PC-9 (cell line): ENCODE results near the gene NEK4. TPM values are rescaled to one million over a fixed set of nuclear protein-coding genes. Genes with fewer than 3 reads are reported as not detected.

Source experiments
- BruUV-seq: library from RNA; stranded (reverse); fragments of 400-500 nt; replicated peaks from 2 replicates; lab custom pipeline; 2021; lab: Mats Ljungman, UMichigan
- CTCF ChIA-PET: fragments of 300-600 bp; sonication (Branson Sonifier 250); formaldehyde crosslinking; loops from one replicate; lab custom pipeline; 2022; ENCODE audit warnings: antibody characterized with exemption; lab: Charles Lee
- POLR2A ChIA-PET: fragments of 300-600 bp; sonication (Branson Sonifier 250); formaldehyde crosslinking; loops from one replicate; lab custom pipeline; 2022; ENCODE audit warnings: antibody characterized with exemption; ENCODE audit not compliant: unreplicated experiment; lab: Charles Lee
- DNase-seq, 2 experiments: peaks; one replicate each; pipeline versions ENCODE4 v3.0.0 to v3.0.0-alpha.2; 2015 to 2022; ENCODE audit warnings: mixed read lengths in 1 of 2
- H2AFZ ChIP-seq: fragments of 200-600 bp; sonication (generic); 2 replicates; pipeline ENCODE4 v1.8.1; 2017; ENCODE audit warnings: antibody characterized with exemption
- H3F3A ChIP-seq: fragments of 200-600 bp; sonication (generic); 2 replicates; pipeline ENCODE4 v1.8.1; 2017; ENCODE audit warnings: antibody characterized with exemption, mild to moderate bottlenecking, low read depth; ENCODE audit not compliant: insufficient read depth
- H3K27ac ChIP-seq: fragments of 200-600 bp; sonication (generic); 2 replicates; pipeline ENCODE4 v1.6.1; 2016; ENCODE audit warnings: mixed run types
- H3K27me3 ChIP-seq: fragments of 200-600 bp; sonication (generic); 2 replicates; pipeline ENCODE4 v1.6.1; 2016; ENCODE audit warnings: low read depth, mixed run types; ENCODE audit not compliant: insufficient read depth
- H3K36me3 ChIP-seq: fragments of 200-600 bp; sonication (generic); 2 replicates; pipeline ENCODE4 v1.6.1; 2016; ENCODE audit warnings: low read depth, mixed run types
- H3K4me1 ChIP-seq: fragments of 200-600 bp; sonication (generic); replicated peaks from 2 replicates; pipeline ENCODE4 v1.6.1; 2016; ENCODE audit warnings: mixed run types; ENCODE audit not compliant: insufficient read depth
- H3K4me2 ChIP-seq: fragments of 200-600 bp; sonication (generic); 2 replicates; pipeline ENCODE4 v1.6.1; 2017; ENCODE audit warnings: mixed run types
- H3K4me3 ChIP-seq: fragments of 200-600 bp; sonication (generic); 2 replicates; pipeline ENCODE4 v1.6.1; 2016; ENCODE audit warnings: mixed run types
- H3K79me2 ChIP-seq: fragments of 200-600 bp; sonication (generic); 2 replicates; pipeline ENCODE4 v1.6.1; 2017; ENCODE audit warnings: low read depth, mixed run types
- H3K9me2 ChIP-seq: fragments of 200-600 bp; sonication (generic); 2 replicates; pipeline ENCODE4 v1.8.1; 2017; ENCODE audit warnings: mild to moderate bottlenecking; ENCODE audit not compliant: insufficient read depth
- H3K9me3 ChIP-seq: fragments of 200-600 bp; sonication (generic); 2 replicates; pipeline ENCODE4 v1.8.1; 2016; ENCODE audit warnings: low read depth; ENCODE audit not compliant: insufficient read depth
- H4K20me1 ChIP-seq: fragments of 200-600 bp; sonication (generic); 2 replicates; pipeline ENCODE4 v1.8.1; 2017; ENCODE audit not compliant: insufficient read depth
- CTCF ChIP-seq: fragments of 200-600 bp; sonication (generic); conservative IDR thresholded peaks from 2 replicates; pipeline ENCODE4 v1.6.1; 2017; ENCODE audit warnings: mixed run types, antibody characterized with exemption, mild to moderate bottlenecking, moderate library complexity
- EZH2 ChIP-seq: fragments of 200-600 bp; sonication (generic); IDR thresholded peaks from 2 replicates; pipeline ENCODE4 v1.8.0; 2017; ENCODE audit warnings: antibody characterized with exemption, low read depth
- intact Hi-C: fragments of 100-400 bp; cut with micrococcal nuclease; formaldehyde crosslinking; loops from one replicate; pipeline ENCODE4 v1.10.0; 2022; ENCODE audit not compliant: unreplicated experiment
- total RNA-seq: library from RNA; stranded (reverse); gene quantifications from 2 replicates; pipeline ENCODE4 v1.2.3, GENCODE V29; 2021

The NEK4 gene
- total RNA-seq, 1 experiment from 2014 or later: 36.5 TPM

GRCh38 chr3:52671676-52672075 is 99.1 kb downstream of the NEK4 start:
- no TSS peak for BruUV-seq
- H3K36me3 ChIP-seq: peaks cover 15% of the 10 kb centered on the region
- H3K4me3 ChIP-seq: no peak overlapping the region
- H3K4me1 ChIP-seq: peaks cover 31% of the 10 kb centered on the region
- H3K27ac ChIP-seq: peak overlapping the region; percentile 70
- ChIA-PET POLR2A (interaction anchor here (1.3 kb wide), 1 partner anchor 136 kb away, joined by 8 read pairs; the partner anchor contains the start of gene UQCC5), CTCF (no interaction called here)
- H3K4me2 ChIP-seq: peak overlapping the region; percentile 66
- H4K20me1 ChIP-seq: no peaks in the 10 kb centered on the region
- H3K27me3 ChIP-seq: no peaks in the 10 kb centered on the region
- no peak for DNase-seq
- intact Hi-C loops: loop anchor here (2.0 kb wide), 1 partner anchor 145 kb away; no protein-coding TSS in a partner anchor
- no peaks in the 10 kb centered on the region; the same call in 1 of the 2 replicates for H3K9me2 ChIP-seq
- H2AFZ ChIP-seq: no peak overlapping the region
- TF ChIP-seq EZH2 (no peak), CTCF (no peak)
- H3K9me3 ChIP-seq: no peaks in the 10 kb centered on the region
- peaks cover 7% of the 10 kb centered on the region; the same call in 1 of the 2 replicates for H3K79me2 ChIP-seq
- peaks cover 23% of the 10 kb centered on the region for H3F3A ChIP-seq

GRCh38 chr3:52670621-52671521 is 99.9 kb downstream of the NEK4 start:
- intact Hi-C loops: loop anchor here (1.0 to 2.0 kb wide), 2 partner anchors 144 to 221 kb away; no protein-coding TSS in a partner anchor
- peaks cover 31% of the 10 kb centered on the region for H3K4me1 ChIP-seq
- ChIA-PET POLR2A (interaction anchor here (0.5 to 1.3 kb wide), 6 partner anchors 15 to 673 kb away, joined by 3 to 17 read pairs (median 6); partner anchors contain the start of genes GNL3, PBRM1 and UQCC5), CTCF (interaction anchor here (0.6 to 0.9 kb wide), 3 partner anchors 217 to 259 kb away, joined by 3 to 4 read pairs (median 3); partner anchors contain the start of gene TNNC1)
- H3F3A ChIP-seq: peaks cover 23% of the 10 kb centered on the region
- no TSS peak for BruUV-seq
- H2AFZ ChIP-seq: no peak overlapping the region
- peak; percentile 77 to 98 for DNase-seq
- peak overlapping the region; percentile 67 for H3K4me2 ChIP-seq
- H3K9me2 ChIP-seq: no peaks in the 10 kb centered on the region; the same call in 1 of the 2 replicates
- TF ChIP-seq EZH2: no peak
- TF ChIP-seq CTCF: no peak
- peak overlapping the region; percentile 70 for H3K27ac ChIP-seq
- H3K4me3 ChIP-seq: peak overlapping the region; percentile 26; the same call in 1 of the 2 replicates
- H4K20me1 ChIP-seq: no peaks in the 10 kb centered on the region
- H3K79me2 ChIP-seq: peaks cover 7% of the 10 kb centered on the region; the same call in 1 of the 2 replicates
- H3K9me3 ChIP-seq: no peaks in the 10 kb centered on the region
- peaks cover 15% of the 10 kb centered on the region for H3K36me3 ChIP-seq
- H3K27me3 ChIP-seq: no peaks in the 10 kb centered on the region

GRCh38 chr3:52663098-52663497 is 107.6 kb downstream of the NEK4 start:
- ChIA-PET CTCF (no interaction called here), POLR2A (no interaction called here)

More at GRCh38 chr3:52663098-52663497, 107.6 kb downstream of the NEK4 start:
- Histone ChIP-seq H3K9me3 (no peaks in the 10 kb centered on the region), H2AFZ (no peak overlapping the region), H3K36me3 (peaks cover 8% of the 10 kb centered on the region; the same call in 1 of the 2 replicates), H3K9me2 (no peaks in the 10 kb centered on the region), H3K4me3 (no peak overlapping the region), H3K79me2 (no peaks in the 10 kb centered on the region), H3K4me1 (no peaks in the 10 kb centered on the region), H3F3A (no peaks in the 10 kb centered on the region), H4K20me1 (no peaks in the 10 kb centered on the region), H3K4me2 (no peak overlapping the region), H3K27me3 (no peaks in the 10 kb centered on the region), H3K27ac (no peak overlapping the region)
- TF ChIP-seq CTCF (no peak), EZH2 (no peak)
- BruUV-seq: no TSS peak
- intact Hi-C loops: no loop called here
- DNase-seq: no peak
